ENCODE data around the gene CDS2. TPM values are rescaled to one million over a fixed set of nuclear protein-coding genes. Genes with fewer than 3 reads are reported as not detected.

CDS2 gene
- total and polyA plus RNA-seq, 9 donors: 15.6 to 20.9 (median 17.9) TPM

DNA sequence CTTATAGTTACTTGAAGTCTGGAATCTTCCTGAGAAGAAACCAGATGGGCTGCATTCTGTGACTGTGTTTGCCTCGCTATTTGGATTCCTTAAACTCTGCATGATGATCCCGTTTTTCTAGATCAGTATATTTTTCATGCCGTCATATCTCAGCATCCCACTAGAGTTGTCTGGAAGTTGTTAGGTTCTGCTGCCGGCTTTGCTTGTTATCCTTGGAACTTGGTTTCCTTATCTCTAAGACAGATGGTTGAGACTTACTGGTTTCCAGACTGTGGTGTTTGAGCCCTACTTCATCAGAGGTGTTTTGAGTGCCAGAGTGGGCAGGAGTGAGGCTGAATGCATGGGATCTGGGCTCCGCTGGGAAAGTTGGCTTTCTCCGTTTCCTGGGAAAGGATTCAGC, 50.3 kb downstream of the CDS2 start:
- no peak overlapping the region for H3K27ac ChIP-seq (ENCODE audit: low read length)

DNA sequence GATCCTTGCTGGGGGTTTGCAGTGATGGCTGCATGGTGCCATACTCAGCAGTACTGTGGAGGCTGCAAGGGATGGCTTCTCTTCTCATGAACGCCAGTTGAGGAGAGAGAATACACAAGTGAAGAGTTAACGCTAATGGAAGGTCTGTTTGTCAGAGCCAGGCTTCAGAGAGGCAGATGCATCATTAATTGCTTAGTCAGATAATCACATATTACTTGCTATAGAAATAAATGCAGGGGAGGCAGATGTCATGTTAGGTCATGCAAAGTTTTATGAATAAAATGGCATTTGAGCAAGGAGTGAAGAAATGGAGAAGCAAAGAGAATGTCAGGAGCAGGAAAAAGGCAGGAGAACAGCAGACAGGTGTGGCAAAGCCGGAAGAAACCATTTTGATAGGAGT, 51.2 kb downstream of the CDS2 start:
- WGBS (ENCODE audit: insufficient coverage): 100% methylated on average over 1 of the region's 3 CpGs
- DNase-seq: no peak
- Histone ChIP-seq H3K4me3 (ENCODE audit: low read length) (no peak overlapping the region), H3K27me3 (ENCODE audit: control insufficient read depth, insufficient read depth, low read length) (no peaks in the 10 kb centered on the region), H3K27ac (ENCODE audit: low read length) (no peak overlapping the region), H3K9me3 (replicated peaks; ENCODE audit: control insufficient read depth, low read depth, low read length) (no peaks in the 10 kb centered on the region), H3K4me1 (ENCODE audit: control insufficient read depth, insufficient read depth, low read length) (peaks cover 9% of the 10 kb centered on the region), H3K36me3 (ENCODE audit: control insufficient read depth, insufficient read depth, low read length) (peaks cover 55% of the 10 kb centered on the region)

More for the DNA sequence above, 50.3 kb downstream of the CDS2 start:
- Histone ChIP-seq H3K36me3 (ENCODE audit: control insufficient read depth, insufficient read depth, low read length) (peaks cover 48% of the 10 kb centered on the region), H3K27me3 (ENCODE audit: control insufficient read depth, insufficient read depth, low read length) (no peaks in the 10 kb centered on the region), H3K4me3 (ENCODE audit: low read length) (no peak overlapping the region), H3K4me1 (ENCODE audit: control insufficient read depth, insufficient read depth, low read length) (peaks cover 19% of the 10 kb centered on the region), H3K9me3 (replicated peaks; ENCODE audit: control insufficient read depth, low read depth, low read length) (no peaks in the 10 kb centered on the region)
- no peak for DNase-seq
- 72% methylated on average over 2 of the region's 6 CpGs for WGBS (ENCODE audit: insufficient coverage)

- Histone ChIP-seq H3K27me3 (ENCODE audit: control insufficient read depth, insufficient read depth, low read length) (no peaks in the 10 kb centered on the region), H3K9me3 (replicated peaks; ENCODE audit: control insufficient read depth, low read depth, low read length) (no peaks in the 10 kb centered on the region), H3K4me3 (ENCODE audit: low read length) (no peak overlapping the region), H3K4me1 (ENCODE audit: control insufficient read depth, insufficient read depth, low read length) (peaks cover 3% of the 10 kb centered on the region), H3K27ac (ENCODE audit: low read length) (no peak overlapping the region), H3K36me3 (ENCODE audit: control insufficient read depth, insufficient read depth, low read length) (peaks cover 47% of the 10 kb centered on the region)
- 43% methylated on average over 1 of the region's 1 CpG for WGBS (ENCODE audit: insufficient coverage)
- DNase-seq: no peak
Observed at GRCh38 chr20:5180421-5180820, 53.6 kb downstream of the CDS2 start.

DNA sequence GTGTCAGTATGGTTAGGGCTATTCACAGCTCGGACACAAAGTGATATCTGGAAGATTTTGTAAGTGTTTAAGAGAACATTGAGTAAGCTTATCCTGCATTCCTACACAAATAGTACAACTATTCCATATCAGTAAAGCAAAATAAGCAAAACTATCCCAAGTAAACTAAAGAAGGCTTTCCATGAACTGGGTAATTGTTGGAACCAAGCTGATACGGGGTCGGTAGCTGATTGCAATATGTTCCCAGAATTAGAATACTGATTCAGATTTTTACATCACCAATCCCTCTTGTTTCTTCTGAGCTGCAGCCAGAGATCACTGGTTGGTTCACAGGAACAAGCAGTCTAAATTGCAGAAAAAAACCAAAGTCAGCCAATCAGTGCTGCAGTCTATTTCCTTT, 54.1 kb downstream of the CDS2 start:
- Histone ChIP-seq H3K36me3 (ENCODE audit: control insufficient read depth, insufficient read depth, low read length) (peaks cover 49% of the 10 kb centered on the region), H3K27ac (ENCODE audit: low read length) (no peak overlapping the region), H3K9me3 (replicated peaks; ENCODE audit: control insufficient read depth, low read depth, low read length) (no peaks in the 10 kb centered on the region), H3K27me3 (ENCODE audit: control insufficient read depth, insufficient read depth, low read length) (no peaks in the 10 kb centered on the region), H3K4me3 (ENCODE audit: low read length) (no peak overlapping the region), H3K4me1 (ENCODE audit: control insufficient read depth, insufficient read depth, low read length) (peaks cover 3% of the 10 kb centered on the region)
- WGBS (ENCODE audit: insufficient coverage): 100% methylated on average over 1 of the region's 3 CpGs
- no peak for DNase-seq

DNA sequence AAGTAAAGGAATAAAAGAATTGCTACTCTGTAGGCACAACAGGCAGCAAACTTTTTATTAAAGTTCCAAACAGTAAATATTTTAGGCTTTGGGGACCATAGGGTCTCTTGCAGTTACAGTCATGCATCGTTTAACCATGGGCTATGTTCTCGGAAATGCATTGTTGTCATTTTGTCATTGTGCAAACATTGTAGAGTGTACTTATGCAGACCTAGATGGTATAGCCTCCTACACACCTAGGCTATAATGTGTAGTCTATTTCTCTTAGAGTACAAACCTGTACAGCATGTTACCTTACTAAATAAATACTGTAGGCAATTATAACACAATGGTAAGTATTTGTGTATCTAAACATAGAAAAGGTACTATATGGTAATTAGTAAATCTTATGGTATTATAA, 54.7 kb downstream of the CDS2 start:
- peaks cover 3% of the 10 kb centered on the region for H3K4me1 ChIP-seq (ENCODE audit: control insufficient read depth, insufficient read depth, low read length)
- no peaks in the 10 kb centered on the region for H3K27me3 ChIP-seq (ENCODE audit: control insufficient read depth, insufficient read depth, low read length)
- no peaks in the 10 kb centered on the region for H3K9me3 ChIP-seq (replicated peaks; ENCODE audit: control insufficient read depth, low read depth, low read length)
- peaks cover 53% of the 10 kb centered on the region for H3K36me3 ChIP-seq (ENCODE audit: control insufficient read depth, insufficient read depth, low read length)
- H3K4me3 ChIP-seq (ENCODE audit: low read length): no peak overlapping the region
- no peak for DNase-seq
- H3K27ac ChIP-seq (ENCODE audit: low read length): no peak overlapping the region
- WGBS (ENCODE audit: insufficient coverage): 100% methylated on average over 1 of the region's 2 CpGs

DNA sequence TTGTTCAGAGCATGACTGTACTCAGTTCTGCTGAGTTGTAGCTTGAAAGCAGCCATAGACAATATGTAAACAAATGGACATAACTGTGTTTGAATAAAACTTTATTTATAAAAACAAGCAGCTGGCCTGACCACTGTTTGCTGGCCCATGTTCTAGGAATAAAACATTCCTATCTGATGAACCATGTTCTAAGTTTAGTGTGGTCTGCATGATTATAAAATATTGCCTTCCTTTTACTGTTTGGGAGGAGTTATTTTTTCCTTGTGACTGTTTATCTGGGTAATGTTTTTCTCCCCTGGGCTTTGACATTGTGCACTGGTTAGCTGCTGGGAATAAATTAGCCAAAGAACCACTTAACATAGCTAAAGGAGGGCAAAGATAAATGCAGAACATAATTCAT, 55.1 kb downstream of the CDS2 start:
- H3K36me3 ChIP-seq (ENCODE audit: control insufficient read depth, insufficient read depth, low read length): peaks cover 56% of the 10 kb centered on the region
- H3K9me3 ChIP-seq (replicated peaks; ENCODE audit: control insufficient read depth, low read depth, low read length): no peaks in the 10 kb centered on the region
- H3K4me1 ChIP-seq (ENCODE audit: control insufficient read depth, insufficient read depth, low read length): peaks cover 3% of the 10 kb centered on the region
- H3K4me3 ChIP-seq (ENCODE audit: low read length): no peak overlapping the region
- H3K27me3 ChIP-seq (ENCODE audit: control insufficient read depth, insufficient read depth, low read length): no peaks in the 10 kb centered on the region
- no peak for DNase-seq
- H3K27ac ChIP-seq (ENCODE audit: low read length): no peak overlapping the region

- Histone ChIP-seq H3K27ac (ENCODE audit: low read length) (no peak overlapping the region), H3K27me3 (ENCODE audit: control insufficient read depth, insufficient read depth, low read length) (no peaks in the 10 kb centered on the region), H3K36me3 (ENCODE audit: control insufficient read depth, insufficient read depth, low read length) (peaks cover 52% of the 10 kb centered on the region), H3K4me1 (ENCODE audit: control insufficient read depth, insufficient read depth, low read length) (peaks cover 3% of the 10 kb centered on the region), H3K9me3 (replicated peaks; ENCODE audit: control insufficient read depth, low read depth, low read length) (no peaks in the 10 kb centered on the region), H3K4me3 (ENCODE audit: low read length) (no peak overlapping the region)
- WGBS (ENCODE audit: insufficient coverage): 80% methylated on average over 1 of the region's 2 CpGs
- no peak for DNase-seq
Observed at GRCh38 chr20:5182615-5183254, 55.9 kb downstream of the CDS2 start.

- Histone ChIP-seq H3K4me3 (ENCODE audit: low read length) (no peak overlapping the region), H3K36me3 (ENCODE audit: control insufficient read depth, insufficient read depth, low read length) (peaks cover 47% of the 10 kb centered on the region), H3K27ac (ENCODE audit: low read length) (no peak overlapping the region), H3K9me3 (replicated peaks; ENCODE audit: control insufficient read depth, low read depth, low read length) (no peaks in the 10 kb centered on the region), H3K4me1 (ENCODE audit: control insufficient read depth, insufficient read depth, low read length) (no peaks in the 10 kb centered on the region), H3K27me3 (ENCODE audit: control insufficient read depth, insufficient read depth, low read length) (no peaks in the 10 kb centered on the region)
- no peak for DNase-seq
- 94% methylated on average over 6 of the region's 13 CpGs for WGBS (ENCODE audit: insufficient coverage)
Observed at GRCh38 chr20:5183731-5184474, 57.1 kb downstream of the CDS2 start.

DNA sequence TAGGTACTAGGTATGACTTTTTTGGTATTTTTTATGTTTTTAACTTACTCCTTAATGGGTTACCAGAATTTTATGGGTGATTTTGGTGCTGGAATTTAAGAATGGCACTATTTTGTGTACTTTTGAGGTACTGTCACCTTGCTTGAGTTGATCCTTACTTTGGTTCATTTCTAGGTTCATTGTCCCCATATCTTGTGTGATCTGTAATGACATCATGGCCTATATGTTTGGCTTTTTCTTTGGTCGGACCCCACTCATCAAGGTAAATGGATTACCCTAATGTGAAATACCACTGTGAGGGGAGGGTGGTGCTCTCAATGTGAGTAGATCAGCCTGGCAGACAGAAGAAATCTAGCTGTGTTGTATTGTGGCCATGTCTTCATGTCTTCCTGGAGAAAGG, 57.9 kb downstream of the CDS2 start:
- no peak overlapping the region for H3K27ac ChIP-seq (ENCODE audit: low read length)
- H3K27me3 ChIP-seq (ENCODE audit: control insufficient read depth, insufficient read depth, low read length): no peaks in the 10 kb centered on the region
- no peak overlapping the region for H3K4me3 ChIP-seq (ENCODE audit: low read length)
- H3K9me3 ChIP-seq (replicated peaks; ENCODE audit: control insufficient read depth, low read depth, low read length): no peaks in the 10 kb centered on the region
- no peaks in the 10 kb centered on the region for H3K4me1 ChIP-seq (ENCODE audit: control insufficient read depth, insufficient read depth, low read length)
- WGBS (ENCODE audit: insufficient coverage): no CpG with 5 or more reads among the region's 1 CpG
- no peak for DNase-seq
- H3K36me3 ChIP-seq (ENCODE audit: control insufficient read depth, insufficient read depth, low read length): peaks cover 48% of the 10 kb centered on the region

DNA sequence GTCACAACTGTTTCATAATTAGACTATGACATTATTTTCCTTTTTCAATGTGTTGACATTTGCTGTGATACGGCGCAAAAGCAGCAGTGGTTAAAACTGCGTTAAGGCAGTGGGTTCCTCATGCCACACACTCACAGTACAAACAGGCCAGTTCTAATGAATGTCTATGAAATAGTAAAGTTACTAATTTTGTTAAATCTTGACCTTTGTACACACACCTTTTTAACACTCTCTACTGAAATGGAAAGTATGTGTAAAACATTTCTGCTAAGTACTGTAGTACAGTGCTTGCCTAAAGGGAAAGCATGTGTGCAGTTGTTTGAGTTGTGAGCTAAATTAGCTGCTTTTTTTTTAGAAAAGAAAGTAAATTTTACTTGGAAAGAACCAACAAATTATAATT, 60.3 kb downstream of the CDS2 start:
- Histone ChIP-seq H3K27ac (ENCODE audit: low read length) (no peak overlapping the region), H3K27me3 (ENCODE audit: control insufficient read depth, insufficient read depth, low read length) (no peaks in the 10 kb centered on the region), H3K9me3 (replicated peaks; ENCODE audit: control insufficient read depth, low read depth, low read length) (no peaks in the 10 kb centered on the region), H3K4me1 (ENCODE audit: control insufficient read depth, insufficient read depth, low read length) (peaks cover 6% of the 10 kb centered on the region), H3K4me3 (ENCODE audit: low read length) (no peak overlapping the region), H3K36me3 (ENCODE audit: control insufficient read depth, insufficient read depth, low read length) (peaks cover 55% of the 10 kb centered on the region)
- no CpG with 5 or more reads among the region's 3 CpGs for WGBS (ENCODE audit: insufficient coverage)
- no peak for DNase-seq

Data from muscle of leg (tissue), 11 donors.